ENCODE measurements around the gene MATN1. TPM values are rescaled to one million over a fixed set of nuclear protein-coding genes. Genes with fewer than 3 reads are reported as not detected.

The MATN1 gene
- total RNA-seq, 1 experiment from 2014 or later = 0.06 TPM

- DNase-seq (ENCODE audit: low read depth) = no peak
These were observed 34.2 kb upstream of the MATN1 start, which contains the start of gene LAPTM5 for GRCh38 chr1:30757352-30758120. TSS of gene LAPTM5 (minus strand) at chr1:30757774. CDS start at chr1:30757745, 29 bp downstream.

- DNase-seq (ENCODE audit: low read depth) = peak; percentile 95
These were observed 33.4 kb upstream of the MATN1 start for GRCh38 chr1:30756545-30757351.

- DNase-seq (ENCODE audit: low read depth) = no peak
These were observed 32.8 kb upstream of the MATN1 start for GRCh38 chr1:30756206-30756544.

GRCh38 chr1:30755746-30756145, 32.4 kb upstream of the MATN1 start:
- DNase-seq (ENCODE audit: low read depth) = no peak

GRCh38 chr1:30755334-30755733, 31.9 kb upstream of the MATN1 start:
- no peak for DNase-seq (ENCODE audit: low read depth)

DNA sequence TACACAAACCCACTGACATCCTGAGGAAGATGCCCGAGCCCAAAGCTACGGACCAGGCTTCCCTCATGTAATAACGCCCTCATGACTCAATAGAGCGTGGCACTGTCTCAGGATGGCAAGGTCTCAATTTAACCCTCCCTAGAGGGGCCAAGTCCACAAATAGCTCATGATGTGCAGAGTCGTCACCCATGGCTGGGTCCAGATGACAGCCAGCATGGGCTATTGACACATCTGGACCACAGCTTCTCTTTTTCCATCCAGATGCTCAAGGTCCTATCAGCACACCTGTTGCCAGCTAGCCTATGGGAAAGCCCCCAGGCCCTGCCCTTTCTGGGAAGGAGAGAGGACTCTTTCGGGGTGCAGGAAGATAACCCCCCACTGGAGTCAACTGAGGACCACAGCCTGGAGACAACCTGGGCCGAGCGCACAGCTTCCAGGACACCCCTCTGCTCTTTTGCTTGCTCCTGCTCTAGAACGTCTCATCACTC, 31.3 kb upstream of the MATN1 start:
- DNase-seq (ENCODE audit: low read depth) = no peak

GRCh38 chr1:30753660-30754123, 30.3 kb upstream of the MATN1 start:
- no peak for DNase-seq (ENCODE audit: low read depth)

DNA sequence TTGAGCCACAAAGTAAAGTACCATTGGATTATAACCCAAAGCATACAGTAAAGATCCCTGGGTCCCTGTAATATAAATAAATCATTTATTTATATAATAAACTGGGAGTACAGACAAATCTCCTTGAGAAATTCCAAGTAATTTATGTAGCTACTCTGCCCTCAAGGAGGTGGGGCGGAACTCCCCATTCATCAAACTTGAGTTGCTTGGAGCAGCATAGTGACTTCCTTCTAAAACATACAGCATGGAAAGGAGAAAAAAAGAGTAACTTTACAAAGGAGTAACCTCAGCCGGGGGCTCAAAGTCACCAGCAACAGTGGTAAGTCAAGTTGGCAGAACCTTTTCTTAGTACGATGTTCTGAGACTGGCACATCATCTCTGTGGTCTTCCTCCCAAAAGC, 29.7 kb upstream of the MATN1 start:
- no peak for DNase-seq (ENCODE audit: low read depth)

DNA sequence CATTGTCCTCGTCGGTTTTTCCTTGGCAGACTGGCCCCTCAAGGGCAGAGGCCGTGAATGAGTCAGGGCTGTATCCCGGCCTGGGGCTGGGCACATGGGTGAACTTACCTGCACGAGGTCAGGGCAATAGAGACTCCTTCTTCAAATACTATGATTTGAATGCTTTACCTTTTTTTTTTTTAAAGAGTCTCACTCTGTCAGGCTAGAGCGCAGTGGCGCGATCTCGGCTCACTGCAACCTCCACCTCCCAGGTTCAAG, 29.2 kb upstream of the MATN1 start:
- DNase-seq (ENCODE audit: low read depth) = no peak

DNA sequence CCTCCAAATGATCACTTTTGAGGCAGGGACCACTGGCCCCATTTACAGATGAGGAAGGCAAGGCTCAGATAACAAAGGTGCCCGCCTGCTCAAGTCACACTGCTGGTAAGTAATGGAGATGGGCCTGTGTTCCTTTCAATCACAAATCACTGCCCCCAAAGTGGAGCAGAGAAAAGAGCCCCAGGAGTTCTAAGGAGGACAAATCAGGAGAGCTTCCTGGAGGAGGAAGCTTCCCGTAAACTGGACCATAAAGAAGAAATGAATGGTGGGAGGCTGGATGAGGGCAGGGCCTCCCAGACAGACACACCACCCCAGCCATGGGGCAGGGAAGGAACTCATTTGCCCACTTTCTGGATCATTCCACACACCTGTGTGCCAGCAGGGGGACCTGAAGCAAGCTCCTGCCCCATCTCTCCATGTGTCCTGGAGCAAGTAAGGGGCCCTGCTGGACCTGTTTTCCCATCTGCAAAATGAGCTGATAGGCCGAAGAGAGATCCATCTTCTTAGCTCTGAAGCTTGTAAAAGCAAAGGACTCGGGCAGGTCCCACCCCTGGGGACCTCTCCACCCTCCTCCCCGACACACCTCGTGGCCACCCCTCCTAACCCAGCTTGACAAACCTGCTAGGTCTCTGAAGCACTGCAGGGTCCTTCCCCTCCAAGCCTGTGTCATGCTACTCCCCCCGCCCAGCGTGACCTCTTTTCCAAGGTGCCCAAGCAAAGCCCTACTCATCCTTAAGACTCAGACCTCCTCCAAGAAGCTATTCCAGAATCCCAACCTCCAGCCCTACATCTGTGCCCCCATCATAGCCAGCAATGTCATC, 28.7 kb upstream of the MATN1 start:
- no peak for DNase-seq (ENCODE audit: low read depth)

DNA sequence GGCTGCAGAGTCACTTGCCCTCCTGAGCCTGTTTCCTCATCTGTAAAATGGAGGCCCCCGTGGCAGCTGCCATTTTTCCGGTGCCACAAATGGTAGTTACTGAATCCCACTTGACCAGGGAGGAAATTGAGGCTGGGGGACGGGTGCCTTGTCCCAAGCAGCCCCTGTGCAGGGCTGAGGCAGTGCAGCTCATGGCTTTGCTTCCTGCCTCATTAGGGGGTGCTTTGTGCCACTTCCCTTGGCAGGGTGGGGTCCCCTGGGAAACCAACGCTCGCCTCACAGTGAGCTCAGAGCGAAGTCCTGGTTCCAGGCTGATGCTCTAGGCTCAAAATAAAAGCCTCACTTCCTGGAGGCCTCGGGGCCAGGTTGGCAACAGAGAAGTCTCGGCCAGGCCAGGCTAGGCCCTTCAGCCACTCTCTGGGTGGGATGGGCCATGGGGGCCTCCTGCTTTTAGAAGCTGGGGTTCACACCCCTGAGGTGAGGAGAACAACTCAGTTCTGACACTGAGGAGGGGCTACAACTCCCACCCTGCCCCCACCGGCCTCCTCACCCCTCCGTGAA, 27.4 kb upstream of the MATN1 start:
- no peak for DNase-seq (ENCODE audit: low read depth)

DNA sequence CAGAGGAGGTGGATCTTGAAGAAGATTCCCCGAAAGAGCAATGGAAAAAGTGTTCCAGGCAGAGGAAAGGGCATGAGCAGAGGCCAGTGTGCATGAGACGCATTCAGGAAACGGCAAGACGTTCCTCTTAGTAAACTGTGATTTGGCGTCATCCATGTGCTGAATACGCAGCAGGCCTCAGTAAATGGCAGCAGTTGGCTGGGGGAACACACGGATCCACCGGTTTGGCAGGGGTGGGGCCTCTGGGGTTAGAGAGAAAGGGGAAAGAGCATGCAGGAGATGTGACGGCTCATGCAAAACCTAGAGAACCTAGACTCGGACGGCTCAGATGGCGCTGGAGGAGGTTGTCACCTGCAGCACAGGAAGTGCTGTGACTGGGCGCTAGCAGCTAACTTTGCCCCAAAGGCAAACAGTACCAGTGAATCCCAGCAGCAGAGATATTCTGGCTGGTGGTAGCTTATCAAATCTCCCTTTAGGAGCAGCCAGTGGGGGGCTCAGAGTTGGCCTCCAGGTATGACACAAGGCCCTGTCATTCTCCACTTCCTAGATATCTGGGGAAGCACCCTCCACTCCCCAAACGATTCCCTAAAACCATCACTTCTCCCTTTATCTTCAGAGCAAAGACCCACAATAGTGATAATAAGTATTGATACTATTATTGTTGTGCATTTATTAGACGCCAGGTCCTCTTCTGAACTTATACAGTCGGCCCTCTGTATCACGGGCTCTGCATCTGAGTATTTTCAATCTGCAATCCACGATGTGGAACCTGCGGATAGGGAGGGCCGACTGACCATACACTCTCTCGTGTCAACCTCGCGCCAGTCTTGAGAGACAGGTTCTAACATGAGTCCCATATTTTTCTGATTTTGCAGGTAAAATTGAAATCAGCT, 26.6 kb upstream of the MATN1 start:
- no peak for DNase-seq (ENCODE audit: low read depth)

DNA sequence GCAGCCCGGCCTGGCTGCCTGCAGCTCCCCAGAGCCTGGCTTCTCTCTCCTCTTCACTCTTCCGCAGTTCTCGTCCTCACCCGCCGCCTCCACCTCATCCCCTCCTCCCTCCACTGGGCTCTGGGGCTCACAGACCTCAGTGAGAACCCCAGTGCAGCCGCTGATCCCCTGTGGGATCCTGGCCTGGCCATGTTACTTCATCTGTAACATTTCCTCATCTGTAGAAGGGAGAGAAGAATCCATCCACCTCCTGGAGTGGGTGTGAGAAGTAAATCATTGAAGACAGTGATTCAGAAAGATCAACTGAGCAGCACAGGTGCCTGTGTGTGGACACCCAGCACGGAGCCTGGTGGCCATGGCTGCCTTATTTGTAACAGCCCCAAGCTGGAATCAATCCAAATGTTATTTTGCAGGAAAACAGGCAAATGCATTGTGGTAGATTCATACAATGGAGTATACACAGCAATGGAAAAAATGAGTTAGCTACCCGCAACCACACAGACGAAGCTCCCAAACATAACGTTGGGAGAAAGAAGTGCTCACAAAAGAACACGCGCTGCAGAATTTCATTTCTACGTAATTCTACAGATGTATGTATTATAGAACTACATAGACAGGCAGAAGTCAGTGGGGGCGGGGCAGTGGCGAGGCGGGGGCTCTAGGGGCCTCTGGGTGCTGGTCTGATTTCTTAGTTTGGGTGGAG, 25.5 kb upstream of the MATN1 start:
- no peak for DNase-seq (ENCODE audit: low read depth)

DNA sequence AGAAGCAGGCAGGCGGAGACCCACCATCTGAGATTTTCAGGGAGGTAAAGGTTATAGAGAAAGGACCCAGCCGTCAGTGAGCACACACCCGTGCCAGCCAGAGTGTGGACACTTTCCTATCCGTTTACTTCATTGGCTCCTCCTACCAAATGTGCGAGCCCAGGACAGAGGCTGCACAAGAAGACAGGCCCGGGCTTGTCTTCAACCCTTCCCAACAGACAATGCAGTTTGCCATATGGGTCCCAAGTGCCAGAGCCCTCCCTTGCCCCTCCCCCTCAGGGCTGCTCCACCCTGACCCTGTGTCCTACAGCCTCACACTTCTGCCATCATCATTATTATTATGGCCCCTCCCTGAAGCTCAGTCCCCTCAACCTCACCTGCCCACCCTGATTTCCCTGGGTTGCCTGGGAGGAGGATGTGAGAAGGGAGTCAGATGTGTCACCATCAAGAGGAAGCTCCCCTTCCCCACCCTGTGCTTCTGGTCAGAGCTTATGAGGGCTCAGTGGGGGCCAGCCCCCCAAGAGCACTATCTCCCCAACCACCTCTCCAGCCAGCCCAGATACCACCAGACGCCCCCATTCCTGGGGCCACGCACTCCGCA, 24.8 kb upstream of the MATN1 start:
- no peak for DNase-seq (ENCODE audit: low read depth)

- no peak for DNase-seq (ENCODE audit: low read depth)
These were observed 23.9 kb upstream of the MATN1 start for GRCh38 chr1:30747033-30748008.

DNA sequence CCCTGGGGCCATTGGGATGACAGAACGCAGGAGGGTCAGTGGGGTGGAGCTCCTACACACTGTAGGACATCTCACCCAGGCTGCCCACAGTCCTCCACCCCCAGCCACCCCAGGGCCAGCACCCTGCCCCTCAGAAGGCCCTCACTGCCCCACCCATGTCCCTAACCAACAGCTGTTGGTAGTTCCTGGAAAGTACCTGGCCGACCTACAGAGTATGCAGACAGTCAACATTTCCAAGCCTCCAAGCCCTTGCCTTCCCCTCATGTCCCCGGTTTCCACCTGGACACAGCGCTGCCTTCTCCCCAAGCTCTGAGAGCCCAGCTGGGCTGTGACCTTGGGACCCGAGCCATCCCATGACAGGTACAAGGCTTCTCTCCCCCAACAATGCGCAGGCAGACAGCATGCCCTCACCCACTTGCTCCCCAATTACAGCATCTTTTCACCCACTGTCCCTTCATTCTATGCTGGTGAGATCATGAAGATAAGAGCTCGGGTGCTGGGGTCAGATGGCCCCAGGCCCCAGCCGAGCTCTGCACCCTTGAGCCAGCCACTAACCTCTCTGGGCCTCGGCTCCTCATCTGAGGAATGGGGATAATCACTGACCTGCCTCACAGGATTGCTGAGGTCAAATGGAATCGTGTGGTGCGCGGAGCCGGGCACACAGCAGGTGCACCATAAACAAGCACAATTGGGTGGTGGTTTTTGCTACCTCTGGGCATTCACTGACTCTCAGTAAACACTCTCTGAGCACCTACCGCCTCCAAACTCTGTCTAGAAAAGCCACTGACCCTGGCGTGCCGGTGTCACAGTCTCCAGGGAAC, 23.0 kb upstream of the MATN1 start:
- no peak for DNase-seq (ENCODE audit: low read depth)

GRCh38 chr1:30745834-30746208, 22.4 kb upstream of the MATN1 start:
- no peak for DNase-seq (ENCODE audit: low read depth)

All from Daoy (cell line).